Spleen (tissue), 11 donors: ENCODE data around the gene STK24. TPM values are rescaled to one million over a fixed set of nuclear protein-coding genes. Genes with fewer than 3 reads are reported as not detected.
"Not testable (repeated sequence)": the region's sequence is repeated elsewhere in the genome, so short reads cannot be mapped to it uniquely, and the experiment has no call there.

Experiments
- DNase-seq: peaks from one replicate; pipeline ENCODE4 v3.0.0-alpha.2; 2020
- H3K27ac ChIP-seq, 8 donors: fragments of 200-600 bp; sonication (generic) in 7 of 8; 1 replicate in 4 of 8; 2 replicates in 4 of 8; pipeline versions ENCODE4 v1.5.0 to v1.8.0; 2016 to 2021; ENCODE audit warnings: inconsistent platforms in 4 of 8, mild to moderate bottlenecking in 4 of 8, moderate library complexity in 1 of 8
- H3K27me3 ChIP-seq, 7 donors: fragments of 200-600 bp; sonication (generic) in 6 of 7; replicated peaks in 1 of 7; 1 replicate in 4 of 7; 2 replicates in 3 of 7; pipeline versions ENCODE4 v1.5.0 to v1.8.0; 2016 to 2021; ENCODE audit warnings: inconsistent platforms in 3 of 7, mild to moderate bottlenecking in 1 of 7
- H3K36me3 ChIP-seq, 6 donors: fragments of 200-600 bp; sonication (generic) in 5 of 6; 1 replicate in 4 of 6; 2 replicates in 2 of 6; pipeline versions ENCODE4 v1.5.0 to v1.8.0; 2016 to 2021; ENCODE audit warnings: inconsistent platforms in 2 of 6
- H3K4me1 ChIP-seq, 6 donors: fragments of 200-600 bp; sonication (generic) in 5 of 6; 1 replicate in 3 of 6; 2 replicates in 3 of 6; pipeline versions ENCODE4 v1.5.0 to v1.8.0; 2016 to 2021; ENCODE audit warnings: inconsistent platforms in 3 of 6
- H3K4me3 ChIP-seq, 8 donors: fragments of 200-600 bp; sonication (generic) in 7 of 8; 1 replicate in 4 of 8; 2 replicates in 4 of 8; pipeline versions ENCODE4 v1.5.0 to v1.8.0; 2016 to 2021; ENCODE audit warnings: inconsistent platforms in 4 of 8, mild to moderate bottlenecking in 4 of 8, moderate library complexity in 2 of 8
- H3K9me3 ChIP-seq, 8 donors: fragments of 200-600 bp; sonication (generic) in 7 of 8; 1 replicate in 4 of 8; 2 replicates in 4 of 8; pipeline versions ENCODE4 v1.5.0 to v1.8.0; 2016 to 2021; ENCODE audit warnings: inconsistent platforms in 4 of 8
- POLR2A ChIP-seq, 3 donors: fragments of 450-650 bp; IDR thresholded peaks; one replicate each; pipeline ENCODE4 v1.5.1; 2017; ENCODE audit warnings: antibody characterized with exemption in 3 of 3, mild to moderate bottlenecking in 1 of 3
- POLR2AphosphoS5 ChIP-seq, 3 donors: sonication (generic); formaldehyde crosslinking; IDR thresholded peaks; one replicate each; pipeline ENCODE4 v1.5.1; 2017; ENCODE audit warnings: antibody characterized with exemption in 3 of 3
- WGBS, 5 donors: extraction: QIAGEN DNeasy Blood & Tissue Kit in 3 of 5; methylation state at CpG; one replicate each; pipeline versions ENCODE4 v1.1.5 to v1.1.7; 2013 to 2018; 5-methylcytosine and 5-hydroxymethylcytosine counted together
- intact Hi-C: fragments of 100-400 bp; cut with DNase I; formaldehyde crosslinking; loops from one replicate; pipeline ENCODE4 v1.15.0; 2023; ENCODE audit warnings: low total_unique reads
- polyA plus RNA-seq, 3 donors: library from polyadenylated mRNA; stranded (reverse); fragments of 200-250 nt; gene quantifications; one replicate each; pipeline ENCODE4 v1.2.1, GENCODE V29; 2013
- total RNA-seq, 7 donors: library from RNA; depleted of rRNA in 3 of 7; stranded (reverse); fragments of >200 nt in 3 of 7; fragmentation: NEBNext Ultra II Directional in 4 of 7; extraction: Animal tissue kit (Norgen Biotek cat#: 25700) in 4 of 7; gene quantifications; one replicate each; pipeline versions ENCODE4 v1.1.0 to v1.2.1, GENCODE V29; 2016 to 2021
- TF ChIP-seq, protein P1 (sequence below), 11 experiments: fragments of 200-600 bp in 7 of 11; fragments of 450-650 bp in 4 of 11; sonication (generic) in 4 of 11; IDR thresholded peaks in 8 of 11; conservative IDR thresholded peaks in 3 of 11; 1 replicate in 7 of 11; 2 replicates in 4 of 11; pipeline versions ENCODE4 v1.4.0 to v1.8.0; 2016 to 2021; ENCODE audit warnings: antibody characterized with exemption in 11 of 11, inconsistent platforms in 4 of 11, mild to moderate bottlenecking in 1 of 11
- donor health status: healthy with polysubstance abuse.
- donor health status: DM: no; HTN: no; CAD: no; lungs with moderate emphysema.
- donor health status: DM: no; HTN: no; CAD: no.
- donor health status: Bipolar disorder and iron deficiency.
- donor health status: healthy.
- donor health status: DM: no; HTN: no; CAD: no.
- donor health status: DM: yes; HTN: yes; CAD: no.

STK24 gene
- total and polyA plus RNA-seq, 10 donors: 36.5 to 132 (median 94.5) TPM

DNA sequence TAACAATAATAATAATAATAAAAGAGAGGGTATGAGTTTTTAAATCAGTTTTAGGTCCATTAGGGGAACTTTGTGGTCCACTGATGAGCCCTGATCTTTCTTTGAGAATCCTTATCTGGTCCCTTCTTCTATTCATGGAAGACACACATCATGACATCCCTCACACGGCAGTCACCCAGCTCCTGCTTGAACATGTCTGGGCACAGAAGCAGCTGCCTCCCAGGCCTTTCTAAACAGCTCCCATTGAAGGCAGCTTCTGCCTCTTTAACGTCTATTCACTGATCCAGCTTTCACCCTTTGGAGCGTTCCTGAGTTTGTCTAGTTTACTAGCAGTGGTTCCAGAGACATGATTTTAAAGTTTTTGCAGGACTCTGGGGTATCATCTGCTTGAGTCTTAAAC is 42.6 kb upstream of the STK24 start:
- H3K9me3 ChIP-seq: no peaks in the 10 kb centered on the region
- TF ChIP-seq, protein P1, sequence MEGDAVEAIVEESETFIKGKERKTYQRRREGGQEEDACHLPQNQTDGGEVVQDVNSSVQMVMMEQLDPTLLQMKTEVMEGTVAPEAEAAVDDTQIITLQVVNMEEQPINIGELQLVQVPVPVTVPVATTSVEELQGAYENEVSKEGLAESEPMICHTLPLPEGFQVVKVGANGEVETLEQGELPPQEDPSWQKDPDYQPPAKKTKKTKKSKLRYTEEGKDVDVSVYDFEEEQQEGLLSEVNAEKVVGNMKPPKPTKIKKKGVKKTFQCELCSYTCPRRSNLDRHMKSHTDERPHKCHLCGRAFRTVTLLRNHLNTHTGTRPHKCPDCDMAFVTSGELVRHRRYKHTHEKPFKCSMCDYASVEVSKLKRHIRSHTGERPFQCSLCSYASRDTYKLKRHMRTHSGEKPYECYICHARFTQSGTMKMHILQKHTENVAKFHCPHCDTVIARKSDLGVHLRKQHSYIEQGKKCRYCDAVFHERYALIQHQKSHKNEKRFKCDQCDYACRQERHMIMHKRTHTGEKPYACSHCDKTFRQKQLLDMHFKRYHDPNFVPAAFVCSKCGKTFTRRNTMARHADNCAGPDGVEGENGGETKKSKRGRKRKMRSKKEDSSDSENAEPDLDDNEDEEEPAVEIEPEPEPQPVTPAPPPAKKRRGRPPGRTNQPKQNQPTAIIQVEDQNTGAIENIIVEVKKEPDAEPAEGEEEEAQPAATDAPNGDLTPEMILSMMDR (IDR thresholded peaks at IDR 0.05 in 8 of 11, conservative IDR thresholded peaks at IDR 0.05 in 3 of 11): no peak
- TF ChIP-seq POLR2A (IDR thresholded peaks at IDR 0.05) (no peak), POLR2AphosphoS5 (IDR thresholded peaks at IDR 0.05) (no peak)
- 90 to 98% (median 97%) methylated on average over 3 of the region's 3 CpGs for WGBS, 5 donors
- no peak overlapping the region for H3K4me3 ChIP-seq
- H3K27ac ChIP-seq: no peak overlapping the region
- H3K36me3 ChIP-seq: no peaks in the 10 kb centered on the region
- no peaks in the 10 kb centered on the region for H3K27me3 ChIP-seq
- DNase-seq: no peak
- H3K4me1 ChIP-seq: no peaks in the 10 kb centered on the region
- intact Hi-C loops: no loop called here

DNA sequence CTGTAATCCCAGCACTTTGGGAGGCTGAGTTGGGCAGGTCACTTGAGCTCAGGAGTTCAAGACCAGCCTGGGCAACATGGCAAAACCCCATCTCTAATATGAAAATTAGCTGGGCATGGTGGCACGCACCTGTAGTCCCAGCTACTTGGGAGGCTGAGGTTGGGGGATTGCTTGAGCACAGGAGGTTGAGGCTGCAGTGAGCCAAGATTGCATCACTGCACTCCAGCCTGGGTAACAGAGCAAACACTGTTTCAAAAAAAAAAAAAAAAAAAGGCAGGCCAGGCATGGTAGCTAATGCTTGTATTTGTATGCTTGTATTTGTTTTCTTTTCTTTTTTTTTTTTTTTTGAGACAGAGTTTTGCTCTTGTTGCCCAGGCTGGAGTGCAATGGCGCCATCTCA is 38.7 kb upstream of the STK24 start:
- H3K36me3 ChIP-seq, H3K9me3 ChIP-seq, H3K4me3 ChIP-seq, DNase-seq, H3K27ac ChIP-seq, H3K27me3 ChIP-seq, intact Hi-C loops, H3K4me1 ChIP-seq: not testable (repeated sequence)
- 85 to 96% (median 93%) methylated on average over 2 of the region's 2 CpGs for WGBS, 5 donors

DNA sequence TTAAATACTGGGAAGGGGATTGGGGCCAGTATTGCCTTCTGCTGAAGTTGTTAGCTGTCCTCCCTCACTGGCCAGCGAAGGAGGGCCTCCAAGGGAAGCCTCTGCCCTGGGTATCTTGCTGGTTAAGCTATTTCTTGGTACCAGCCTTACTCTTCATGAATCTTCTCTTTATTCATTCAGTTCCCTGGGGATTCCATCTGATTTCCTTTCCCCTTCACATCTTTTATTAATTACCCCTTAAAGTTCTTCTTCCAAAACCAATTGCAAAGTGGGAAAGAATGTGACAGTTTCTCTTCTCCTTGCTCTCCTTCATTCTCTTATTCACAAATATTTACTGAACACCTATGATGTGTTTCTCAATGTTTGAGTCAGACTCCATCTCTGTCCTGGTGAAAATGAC is 36.7 kb upstream of the STK24 start:
- H3K27me3 ChIP-seq: no peaks in the 10 kb centered on the region
- H3K9me3 ChIP-seq: no peaks in the 10 kb centered on the region
- no peaks in the 10 kb centered on the region for H3K4me1 ChIP-seq
- no peaks in the 10 kb centered on the region for H3K36me3 ChIP-seq
- WGBS, 5 donors: 75 to 100% (median 80%) methylated on average over 1 of the region's 1 CpG
- no peak for DNase-seq
- H3K27ac ChIP-seq: no peak overlapping the region
- no peak overlapping the region for H3K4me3 ChIP-seq
- intact Hi-C loops: no loop called here
- TF ChIP-seq POLR2AphosphoS5 (IDR thresholded peaks at IDR 0.05): no peak
- TF ChIP-seq, protein P1 (IDR thresholded peaks at IDR 0.05 in 8 of 11, conservative IDR thresholded peaks at IDR 0.05 in 3 of 11): no peak
- no peak for TF ChIP-seq POLR2A (IDR thresholded peaks at IDR 0.05)

DNA sequence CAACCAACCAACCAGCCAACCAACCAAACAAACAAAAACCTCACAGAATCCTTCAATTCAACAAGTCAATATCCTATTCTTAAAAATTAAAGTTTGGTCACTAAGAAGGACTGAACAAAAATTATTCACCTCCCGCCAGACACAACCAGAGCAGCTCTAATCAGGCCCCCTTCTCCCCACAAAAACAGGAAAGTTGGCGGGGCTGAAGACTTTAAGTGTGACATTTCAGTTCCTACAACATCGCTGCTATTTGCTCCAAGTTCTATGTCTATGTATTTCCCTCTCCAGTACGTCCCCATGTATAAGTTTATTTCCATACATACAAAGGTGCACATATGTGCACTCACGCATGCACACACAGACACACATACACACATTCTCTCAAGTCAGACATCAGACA is 32.8 kb upstream of the STK24 start:
- no peak overlapping the region for H3K4me3 ChIP-seq
- no peak for TF ChIP-seq POLR2A (IDR thresholded peaks at IDR 0.05)
- TF ChIP-seq, protein P1 (IDR thresholded peaks at IDR 0.05 in 8 of 11, conservative IDR thresholded peaks at IDR 0.05 in 3 of 11): no peak
- TF ChIP-seq POLR2AphosphoS5 (IDR thresholded peaks at IDR 0.05): no peak
- intact Hi-C loops: no loop called here
- no peaks in the 10 kb centered on the region for H3K27me3 ChIP-seq
- no peak overlapping the region for H3K27ac ChIP-seq
- WGBS, 5 donors: 62 to 70% (median 66%) methylated on average over 5 of the region's 5 CpGs
- H3K4me1 ChIP-seq: no peaks in the 10 kb centered on the region
- no peaks in the 10 kb centered on the region for H3K9me3 ChIP-seq
- no peak for DNase-seq
- H3K36me3 ChIP-seq: no peaks in the 10 kb centered on the region

DNA sequence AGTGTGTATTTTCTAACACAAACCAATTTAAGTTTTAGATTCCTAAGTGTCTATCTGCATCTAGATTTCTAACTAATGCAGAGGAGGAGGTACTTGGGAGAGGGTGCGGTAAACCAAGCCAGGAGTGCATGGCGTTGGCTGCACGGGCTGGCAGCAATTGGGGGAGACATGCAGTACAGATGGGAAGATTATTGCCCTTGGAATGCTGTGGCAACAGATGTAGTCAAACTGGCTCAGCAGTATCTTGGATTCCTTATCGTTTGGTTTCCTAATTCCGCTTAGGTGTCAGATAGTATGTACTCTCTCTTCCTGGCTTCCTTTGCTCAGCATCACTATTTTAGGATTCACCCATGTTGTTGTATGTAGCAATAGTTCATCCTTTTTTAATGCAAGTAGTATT is 29.4 kb upstream of the STK24 start:
- Histone ChIP-seq H3K27me3 (no peaks in the 10 kb centered on the region), H3K4me3 (no peak overlapping the region), H3K27ac (no peak overlapping the region), H3K9me3 (no peaks in the 10 kb centered on the region), H3K36me3 (no peaks in the 10 kb centered on the region), H3K4me1 (no peaks in the 10 kb centered on the region)
- intact Hi-C loops: no loop called here
- WGBS, 5 donors: 65 to 70% (median 67%) methylated on average over 5 of the region's 5 CpGs
- DNase-seq: no peak
- no peak for TF ChIP-seq POLR2A (IDR thresholded peaks at IDR 0.05)
